ENCODE data around the gene GALNT13.

Gene GALNT13

DNA sequence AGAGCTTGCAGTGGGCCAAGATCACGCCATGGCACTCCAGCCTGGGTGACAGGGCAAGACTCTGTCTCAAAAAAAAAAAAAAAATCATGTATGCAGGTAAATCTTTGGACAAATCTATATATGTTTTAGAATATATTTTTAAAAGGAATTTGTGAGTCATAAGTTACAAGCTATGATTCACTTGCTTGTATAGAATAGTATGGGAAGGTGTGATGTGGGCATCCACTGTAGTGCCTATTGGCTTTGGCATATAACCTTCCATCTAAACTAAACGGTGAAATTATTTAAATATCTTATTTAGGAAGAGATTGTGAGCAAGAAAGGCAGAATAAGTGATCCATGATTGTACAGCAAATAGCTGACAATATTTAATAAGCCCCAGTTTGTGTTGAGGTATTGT is 261.1 kb downstream of the GALNT13 start:
- no peak for DNase-seq

- DNase-seq: no peak
Measured at GRCh38 chr2:154133823-154134222, 262.1 kb downstream of the GALNT13 start.

- DNase-seq: no peak
Measured at GRCh38 chr2:154140249-154141025, 268.7 kb downstream of the GALNT13 start.

- DNase-seq: no peak
Measured at GRCh38 chr2:154142480-154142879, 270.8 kb downstream of the GALNT13 start.

- DNase-seq: no peak
Measured at GRCh38 chr2:154143105-154143504, 271.4 kb downstream of the GALNT13 start.

- no peak for DNase-seq
Measured at GRCh38 chr2:154158101-154158500, 286.4 kb downstream of the GALNT13 start.

GRCh38 chr2:154161286-154161685 is 289.6 kb downstream of the GALNT13 start:
- no peak for DNase-seq

DNA sequence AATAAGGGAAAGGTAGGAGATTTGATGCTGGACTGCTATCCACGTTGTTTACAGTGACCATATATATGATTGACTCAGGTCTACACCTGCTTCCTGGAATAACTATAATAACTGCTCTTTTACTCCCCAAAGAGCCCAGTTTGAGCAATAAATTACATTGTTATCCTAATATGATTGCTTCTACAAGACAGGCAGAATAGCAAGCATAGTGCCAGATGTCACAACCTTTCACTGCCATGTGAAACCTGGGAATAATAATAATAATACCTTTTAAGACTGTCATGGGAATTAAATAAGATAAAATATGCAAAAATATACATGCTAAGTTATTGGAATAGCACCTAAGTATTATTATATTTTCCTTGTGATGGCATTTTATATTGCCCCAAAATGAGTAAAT is 298.7 kb downstream of the GALNT13 start:
- no peak for DNase-seq

- no peak for DNase-seq
Measured at GRCh38 chr2:154173164-154173563, 301.4 kb downstream of the GALNT13 start.

GRCh38 chr2:154173919-154174318 is 302.2 kb downstream of the GALNT13 start:
- no peak for DNase-seq

DNA sequence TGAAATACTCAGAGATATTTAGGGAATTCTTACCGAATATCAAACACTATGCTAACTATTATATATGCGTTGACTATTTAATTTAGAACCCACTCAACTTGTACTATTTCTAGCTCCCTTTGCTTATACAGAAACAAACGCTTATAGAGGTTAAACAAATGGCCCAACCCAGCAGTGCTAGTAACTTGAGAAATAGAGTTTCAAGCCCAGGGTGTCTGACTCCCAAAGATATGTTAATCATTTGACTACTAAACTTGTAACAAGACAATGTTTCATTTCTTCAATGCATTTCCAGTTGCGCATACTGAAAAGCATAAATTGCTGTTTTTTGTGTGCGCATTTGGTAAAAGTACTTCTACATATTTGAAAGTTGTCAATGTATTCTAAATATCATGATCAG is 310.3 kb downstream of the GALNT13 start:
- no peak for DNase-seq

DNA sequence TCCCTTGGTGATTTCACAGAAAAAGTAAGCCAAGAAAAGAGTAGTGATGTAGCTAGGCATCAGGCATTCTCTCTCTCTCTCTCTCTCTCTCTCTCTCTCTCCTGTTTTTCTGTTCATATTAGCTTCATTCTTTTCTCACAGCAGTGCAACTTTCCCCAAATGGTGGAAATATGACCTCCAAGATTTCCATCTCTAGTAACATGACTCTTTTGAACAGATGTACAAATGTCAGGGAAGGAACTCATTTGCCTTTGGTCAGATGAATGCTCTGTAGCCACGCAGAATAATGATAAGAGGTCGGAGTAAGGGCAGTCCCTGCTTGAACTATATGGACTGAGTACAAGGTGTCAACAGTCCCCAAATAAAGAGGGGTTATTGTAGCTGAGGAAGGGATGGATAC is 316.2 kb downstream of the GALNT13 start:
- no peak for DNase-seq

DNA sequence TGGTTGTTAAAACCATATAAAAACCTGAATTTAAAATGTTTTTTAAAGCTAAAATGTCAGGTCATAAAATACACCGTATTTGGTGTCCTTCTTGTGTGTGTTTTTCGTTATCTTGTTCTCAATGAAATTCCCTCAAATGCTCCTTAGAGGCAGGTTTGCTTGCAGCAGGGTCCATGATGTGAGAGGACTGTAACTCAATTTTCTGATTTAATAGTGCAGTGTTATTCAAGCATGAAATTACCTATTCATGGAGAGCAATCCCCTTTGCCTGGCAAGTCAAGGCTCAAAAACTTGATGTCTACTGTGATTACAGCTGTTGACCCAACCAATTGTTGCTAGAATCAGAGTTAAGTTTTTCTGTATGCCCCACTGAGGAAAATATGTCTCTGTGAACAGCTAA is 318.2 kb downstream of the GALNT13 start:
- DNase-seq: no peak

DNA sequence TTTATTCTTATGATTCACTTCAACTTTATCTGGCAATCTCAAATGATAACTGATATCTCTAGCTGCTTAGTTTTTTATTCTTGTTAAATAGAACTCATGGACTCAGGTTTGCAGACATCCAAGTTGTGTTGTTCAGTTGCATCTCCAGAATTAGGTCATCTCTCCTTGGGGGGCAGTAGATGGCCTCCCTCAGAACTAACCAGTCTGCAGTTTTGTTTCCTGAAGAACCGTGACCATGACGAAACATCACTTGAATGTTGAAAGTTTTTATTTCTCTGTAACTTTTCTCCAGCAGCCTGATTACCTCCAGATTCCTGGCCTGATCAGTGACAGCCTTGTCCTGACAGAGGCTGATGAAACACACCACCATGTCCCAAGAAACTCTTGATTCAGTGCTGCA is 321.5 kb downstream of the GALNT13 start:
- no peak for DNase-seq

DNA sequence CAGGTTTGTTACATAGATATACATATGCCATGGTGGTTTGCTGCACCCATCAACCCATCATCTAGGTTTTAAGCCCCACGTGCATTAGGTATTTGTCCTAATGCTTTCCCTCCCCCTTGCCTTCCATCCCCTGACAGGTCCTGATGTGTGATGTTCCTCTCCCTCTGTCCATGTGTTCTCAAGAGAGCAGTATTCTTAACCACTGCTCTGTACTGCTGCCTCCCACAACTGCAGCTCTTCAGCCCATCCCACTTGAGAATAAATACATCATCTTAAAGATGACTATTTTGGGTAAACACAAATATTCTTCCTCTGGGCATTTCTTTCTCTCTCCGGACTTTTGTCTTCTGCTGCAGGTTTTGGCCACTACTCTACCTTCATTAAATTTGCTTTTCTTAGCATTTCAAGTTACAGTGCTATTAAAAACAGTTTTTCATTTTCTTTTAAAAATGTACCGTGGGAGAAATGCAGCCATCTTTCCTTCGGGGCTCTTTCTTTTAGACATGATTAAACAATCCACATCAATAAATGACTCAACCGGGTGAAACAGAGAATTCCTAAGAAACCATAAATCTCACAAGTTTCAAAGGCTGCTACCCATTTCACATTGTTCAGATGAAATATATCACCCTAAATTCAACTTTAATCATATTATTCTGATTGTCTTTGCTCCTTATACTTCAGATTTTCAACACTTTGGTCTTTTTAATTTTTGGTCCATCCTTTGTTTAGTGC is 323.4 kb downstream of the GALNT13 start:
- no peak for DNase-seq

GRCh38 chr2:154195644-154196195 is 324.0 kb downstream of the GALNT13 start:
- no peak for DNase-seq

DNA sequence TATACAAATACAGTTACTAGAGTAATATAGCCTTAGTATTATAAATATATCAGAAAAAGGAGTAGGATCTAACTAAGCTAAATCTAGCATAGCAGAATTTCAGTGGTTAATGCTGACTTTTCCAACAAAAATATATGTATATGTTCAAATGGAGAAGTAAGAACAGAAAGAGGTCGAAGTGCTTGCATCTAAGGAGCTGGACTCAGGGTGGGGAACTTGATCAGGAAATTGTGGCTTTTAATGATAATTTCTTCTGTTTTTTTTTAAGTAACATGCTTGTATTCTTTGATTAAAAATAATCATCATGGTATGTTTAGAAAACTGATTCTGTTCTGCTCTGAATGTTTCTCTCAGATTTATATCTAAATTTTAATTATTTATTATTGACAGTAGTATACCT is 327.1 kb downstream of the GALNT13 start:
- DNase-seq: no peak

GRCh38 chr2:154203206-154203605 is 331.5 kb downstream of the GALNT13 start:
- DNase-seq: no peak

DNA sequence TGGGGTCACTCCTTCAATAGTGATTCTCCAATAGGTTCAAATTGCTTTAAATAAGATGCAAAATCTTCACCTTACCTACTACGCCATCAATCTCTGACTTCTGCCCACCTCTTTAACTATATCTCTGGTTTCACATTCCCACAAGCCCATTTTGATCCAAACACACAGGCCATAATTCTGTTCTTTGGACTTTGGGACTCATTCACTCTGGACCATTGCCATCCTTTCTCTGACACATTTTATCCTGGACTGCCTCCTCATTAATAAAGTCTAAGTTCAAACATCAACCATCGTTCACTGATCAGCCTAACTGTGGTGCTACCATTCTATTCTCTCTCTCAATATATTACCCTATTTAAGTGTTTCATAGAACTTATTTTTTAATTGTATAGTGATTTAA is 332.2 kb downstream of the GALNT13 start:
- no peak for DNase-seq

- no peak for DNase-seq
Measured at GRCh38 chr2:154207288-154208047, 335.7 kb downstream of the GALNT13 start.

DNA sequence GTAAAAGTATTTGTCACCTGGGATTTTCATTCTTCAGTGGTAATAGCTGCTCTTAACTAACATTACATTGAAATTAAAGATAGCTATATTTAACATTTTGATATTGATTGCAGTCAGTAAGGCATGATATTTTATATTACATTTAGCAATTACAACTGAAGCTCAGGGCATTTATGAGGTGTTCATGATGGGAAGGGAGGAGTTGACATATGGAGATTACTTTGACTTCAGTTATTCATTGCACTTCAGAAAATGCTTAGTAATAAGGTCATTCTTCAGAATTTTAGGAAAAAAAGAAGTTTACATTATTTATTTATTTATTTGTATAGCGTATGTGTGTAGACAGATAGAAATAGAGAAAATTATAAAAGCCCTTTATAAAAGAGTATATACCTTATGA is 352.0 kb downstream of the GALNT13 start:
- DNase-seq: no peak

- no peak for DNase-seq
Measured at GRCh38 chr2:154226931-154227330, 355.2 kb downstream of the GALNT13 start.

- no peak for DNase-seq
Measured at GRCh38 chr2:154228566-154229280, 357.0 kb downstream of the GALNT13 start.

All from CD4-positive, alpha-beta T cell treated with Interleukin-12 subunit alpha and Interleukin-12 subunit beta, for 1 hour (primary cell).